B cell (primary cell): ENCODE results near the gene FURIN. TPM values are rescaled to one million over a fixed set of nuclear protein-coding genes. Genes with fewer than 3 reads are reported as not detected.

Experiments
- ATAC-seq: fragments of 200-7000 bp; cut with Tn5 transposase; one replicate; pipeline ENCODE4 v1.10.0; 2021; ENCODE audit warnings: low read depth, mild to moderate bottlenecking, moderate number of reproducible peaks, moderate library complexity
- CTCF ChIA-PET: fragments of 350-600 bp; sonication (Branson Sonifier 250); formaldehyde crosslinking; loops from one replicate; lab custom pipeline; 2021; ENCODE audit warnings: antibody characterized with exemption, inconsistent platforms; lab: Charles Lee
- POLR2A ChIA-PET: fragments of 350-600 bp; sonication (Branson Sonifier 250); formaldehyde crosslinking; loops from one replicate; lab custom pipeline; 2021; ENCODE audit warnings: antibody characterized with exemption; lab: Charles Lee
- DNase-seq: peaks from one replicate; pipeline ENCODE4 v3.0.0; 2013
- H2AFZ ChIP-seq: 2 replicates; pipeline ENCODE4 v1.6.1; 2012; ENCODE audit warnings: mild to moderate bottlenecking, low read depth, low read length; ENCODE audit not compliant: insufficient read depth, poor library complexity, severe bottlenecking
- H3K27ac ChIP-seq, 2 donors: 1 replicate in 1 of 2; 2 replicates in 1 of 2; pipeline ENCODE4 v1.5.1; 2012 to 2013; ENCODE audit warnings: low read length in 2 of 2, mild to moderate bottlenecking in 2 of 2, moderate library complexity in 1 of 2
- H3K27me3 ChIP-seq, 4 experiments: fragments of 200-600 bp in 1 of 4; sonication (generic) in 1 of 4; replicated peaks in 1 of 4; 1 replicate in 2 of 4; 2 replicates in 2 of 4; pipeline versions ENCODE4 v1.6.1 to v1.7.0; 2013 to 2016; ENCODE audit warnings: low read length in 3 of 4, mild to moderate bottlenecking in 2 of 4, mixed read lengths in 1 of 4, moderate library complexity in 1 of 4; ENCODE audit not compliant: insufficient read depth in 4 of 4, control insufficient read depth in 3 of 4; ENCODE audit errors: control extremely low read depth in 1 of 4
- H3K36me3 ChIP-seq, 2 experiments: replicated peaks in 1 of 2; 1 replicate in 1 of 2; 2 replicates in 1 of 2; pipeline versions ENCODE4 v1.6.1 to v1.7.1; 2013; ENCODE audit warnings: low read length in 1 of 2; ENCODE audit not compliant: insufficient read depth in 2 of 2, control insufficient read depth in 1 of 2; ENCODE audit errors: control extremely low read depth in 1 of 2, extremely low read depth in 1 of 2
- H3K4me1 ChIP-seq, 2 donors: fragments of 200-600 bp in 1 of 2; sonication (generic) in 1 of 2; 1 replicate in 1 of 2; 2 replicates in 1 of 2; pipeline versions ENCODE4 v1.5.1 to v1.6.1; 2013 to 2017; ENCODE audit warnings: low read length in 2 of 2; ENCODE audit not compliant: control insufficient read depth in 2 of 2, insufficient read depth in 2 of 2
- H3K4me2 ChIP-seq: replicated peaks from 2 replicates; pipeline ENCODE3; 2012; ENCODE audit warnings: mild to moderate bottlenecking, low read depth, low read length; ENCODE audit not compliant: poor library complexity, severe bottlenecking
- H3K4me3 ChIP-seq, 5 experiments: fragments of 200-600 bp in 1 of 5; sonication (generic) in 1 of 5; 1 replicate in 3 of 5; 2 replicates in 2 of 5; pipeline versions ENCODE4 v1.5.1 to v1.7.0; 2011 to 2016; ENCODE audit warnings: low read length in 4 of 5, mild to moderate bottlenecking in 4 of 5, low read depth in 2 of 5, control low read depth in 1 of 5, moderate library complexity in 1 of 5; ENCODE audit not compliant: insufficient read depth in 1 of 5; ENCODE audit errors: control extremely low read depth in 1 of 5, extremely low read depth in 1 of 5
- H3K79me2 ChIP-seq: fragments of 200-600 bp; sonication (generic); one replicate; pipeline ENCODE4 v1.6.0; 2016; ENCODE audit warnings: low read length; ENCODE audit not compliant: control insufficient read depth, insufficient read depth
- H3K9ac ChIP-seq: fragments of 200-600 bp; sonication (generic); 2 replicates; pipeline ENCODE4 v1.6.1; 2017; ENCODE audit warnings: mild to moderate bottlenecking, low read length, moderate library complexity
- H3K9me3 ChIP-seq, 3 donors: one replicate each; pipeline versions ENCODE4 v1.6.1 to v1.7.1; 2013; ENCODE audit warnings: low read length in 2 of 3; ENCODE audit not compliant: control insufficient read depth in 2 of 3, insufficient read depth in 1 of 3; ENCODE audit errors: control extremely low read depth in 1 of 3
- H4K20me1 ChIP-seq: 2 replicates; pipeline ENCODE4 v1.6.0; 2012; ENCODE audit warnings: mild to moderate bottlenecking, low read length; ENCODE audit not compliant: insufficient read depth, control insufficient read depth, poor library complexity, severe bottlenecking
- H3K27ac Mint-ChIP-seq: one replicate; pipeline ENCODE4 v1.8.0; 2021; ENCODE audit warnings: mixed read lengths
- H3K27me3 Mint-ChIP-seq: one replicate; pipeline ENCODE4 v1.8.0; 2021; ENCODE audit warnings: mixed read lengths
- H3K4me1 Mint-ChIP-seq: one replicate; pipeline ENCODE4 v1.8.0; 2021; ENCODE audit warnings: mixed read lengths
- H3K4me3 Mint-ChIP-seq: one replicate; pipeline ENCODE4 v1.8.0; 2021; ENCODE audit warnings: mixed read lengths
- H3K9me3 Mint-ChIP-seq: one replicate; pipeline ENCODE4 v1.8.0; 2022; ENCODE audit warnings: mixed read lengths; ENCODE audit not compliant: insufficient read depth
- CTCF ChIP-seq: fragments of 200-600 bp; IDR thresholded peaks from one replicate; pipeline ENCODE4 v1.8.0; 2022; ENCODE audit warnings: antibody characterized with exemption, mild to moderate bottlenecking
- EZH2 ChIP-seq: IDR thresholded peaks from 2 replicates; pipeline ENCODE4 v1.6.1; 2012; ENCODE audit warnings: borderline replicate concordance, low read depth, mild to moderate bottlenecking, moderate library complexity, low read length; ENCODE audit not compliant: insufficient read depth, poor library complexity, severe bottlenecking
- WGBS: methylation state at CpG from one replicate; pipeline ENCODE4 v1.1.5; 2013; ENCODE audit warnings: missing lambda C conversion rate; ENCODE audit not compliant: insufficient coverage; 5-methylcytosine and 5-hydroxymethylcytosine counted together
- intact Hi-C: fragments of 100-400 bp; cut with micrococcal nuclease; formaldehyde crosslinking; loops from one replicate; pipeline ENCODE4 v1.10.0; 2022
- polyA plus RNA-seq: library from polyadenylated mRNA; depleted of rRNA; stranded (reverse); fragments of >200 nt; gene quantifications from 2 replicates; pipeline ENCODE4 v1.2.3, GENCODE V29; 2012
- total RNA-seq, 2 donors: library from RNA; stranded (reverse); fragments of 120-200 nt in 1 of 2; gene quantifications; 1 replicate in 1 of 2; 2 replicates in 1 of 2; pipeline versions ENCODE4 v1.2.3 to v1.2.4, GENCODE V29; 2013 to 2022

Gene FURIN
- total and polyA plus RNA-seq, 2 donors (not counting 1 experiment from before 2014, with no cell fraction given): 31.6 to 66.7 TPM

- Histone ChIP-seq H3K9me3 (no peaks in the 10 kb centered on the region), H3K27me3 (no peaks in the 10 kb centered on the region), H3K4me1 (peaks cover 15 to 23% of the 10 kb centered on the region in 2 donors), H3K27ac (no peak overlapping the region), H4K20me1 (peaks cover 47% of the 10 kb centered on the region), H3K36me3 (peaks cover 0 to 48% of the 10 kb centered on the region in 2 experiments), H3K9ac (no peak overlapping the region), H3K4me3 (no peak overlapping the region), H3K79me2 (peaks cover 35% of the 10 kb centered on the region), H2AFZ (no peak overlapping the region), H3K4me2 (no peak overlapping the region)
- ChIA-PET CTCF (interaction anchor here (1.2 kb wide), 1 partner anchor 10 kb away, joined by 3 read pairs; no protein-coding TSS in a partner anchor), POLR2A (no interaction called here)
- ATAC-seq: no peak
- Mint-ChIP-seq H3K27me3 (no peaks in the 10 kb centered on the region), H3K27ac (no peak overlapping the region), H3K4me3 (no peak overlapping the region), H3K4me1 (peaks cover 22% of the 10 kb centered on the region), H3K9me3 (no peaks in the 10 kb centered on the region)
- intact Hi-C loops: no loop called here
- TF ChIP-seq EZH2 (no peak), CTCF (no peak)
- WGBS: 99% methylated on average over 12 of the region's 12 CpGs
- DNase-seq: no peak
These were observed 7.2 kb downstream of the FURIN start for GRCh38 chr15:90875549-90875981.

- Mint-ChIP-seq H3K9me3 (no peaks in the 10 kb centered on the region), H3K4me3 (no peak overlapping the region), H3K27me3 (no peaks in the 10 kb centered on the region), H3K4me1 (peaks cover 18% of the 10 kb centered on the region), H3K27ac (no peak overlapping the region)
- 97% methylated on average over 18 of the region's 20 CpGs for WGBS
- intact Hi-C loops: no loop called here
- no peaks in the 10 kb centered on the region for H3K27me3 ChIP-seq
- no peak for DNase-seq
- ChIA-PET CTCF (interaction anchor here (1.2 kb wide), 1 partner anchor 9 kb away, joined by 3 read pairs; no protein-coding TSS in a partner anchor), POLR2A (no interaction called here)
- no peak overlapping the region for H3K4me2 ChIP-seq
- no peak for ATAC-seq
- H3K4me3 ChIP-seq: no peak overlapping the region
- peaks cover 0 to 52% of the 10 kb centered on the region in 2 experiments for H3K36me3 ChIP-seq
- H2AFZ ChIP-seq: no peak overlapping the region
- peaks cover 11 to 18% of the 10 kb centered on the region in 2 donors for H3K4me1 ChIP-seq
- no peak overlapping the region for H3K9ac ChIP-seq
- H3K9me3 ChIP-seq: no peaks in the 10 kb centered on the region
- peaks cover 35% of the 10 kb centered on the region for H3K79me2 ChIP-seq
- peaks cover 47% of the 10 kb centered on the region for H4K20me1 ChIP-seq
- H3K27ac ChIP-seq: no peak overlapping the region
- TF ChIP-seq EZH2: no peak
- no peak for TF ChIP-seq CTCF
These were observed 7.7 kb downstream of the FURIN start for GRCh38 chr15:90876046-90876445.
